H9 (cell line): ENCODE measurements around the gene CD244. TPM values are rescaled to one million over a fixed set of nuclear protein-coding genes. Genes with fewer than 3 reads are reported as not detected.

ENCODE experiments used
- DNase-seq: peaks from one replicate; pipeline ENCODE4 v3.0.0-alpha.2; 2017
- H2AFZ ChIP-seq: one replicate; pipeline ENCODE4 v1.6.1; 2013; ENCODE audit warnings: mild to moderate bottlenecking, low read length, control low read depth, moderate library complexity
- H2AK5ac ChIP-seq: 2 replicates; pipeline ENCODE4 v1.6.1; 2013; ENCODE audit warnings: low read length, control low read depth, mixed read lengths; ENCODE audit not compliant: insufficient read length
- H2BK120ac ChIP-seq: one replicate; pipeline ENCODE4 v1.6.1; 2013; ENCODE audit warnings: low read depth, mild to moderate bottlenecking, low read length, control low read depth, inconsistent platforms; ENCODE audit not compliant: poor library complexity, severe bottlenecking
- H2BK12ac ChIP-seq: 2 replicates; pipeline ENCODE4 v1.6.1; 2013; ENCODE audit warnings: low read length, control low read depth, mixed read lengths, low read depth; ENCODE audit not compliant: insufficient read length
- H2BK15ac ChIP-seq: 2 replicates; pipeline ENCODE4 v1.6.1; 2013; ENCODE audit warnings: low read depth, low read length, control low read depth
- H2BK20ac ChIP-seq: one replicate; pipeline ENCODE4 v1.6.1; 2013; ENCODE audit warnings: low read depth, mild to moderate bottlenecking, low read length, control low read depth, inconsistent platforms; ENCODE audit not compliant: poor library complexity, severe bottlenecking
- H2BK5ac ChIP-seq: 2 replicates; pipeline ENCODE4 v1.6.1; 2013; ENCODE audit warnings: low read length, control low read depth, mixed read lengths; ENCODE audit not compliant: insufficient read length
- H3K14ac ChIP-seq: 2 replicates; pipeline ENCODE4 v1.6.1; 2013; ENCODE audit warnings: low read length, control low read depth; ENCODE audit not compliant: insufficient read depth
- H3K18ac ChIP-seq: 2 replicates; pipeline ENCODE4 v1.6.1; 2013; ENCODE audit warnings: low read depth, mild to moderate bottlenecking, mixed read lengths, low read length, control low read depth; ENCODE audit not compliant: insufficient read length
- H3K23ac ChIP-seq: 2 replicates; pipeline ENCODE4 v1.6.1; 2013; ENCODE audit warnings: low read length, control low read depth, mixed read lengths, low read depth; ENCODE audit not compliant: insufficient read length
- H3K23me2 ChIP-seq: 2 replicates; pipeline ENCODE4 v1.6.1; 2013; ENCODE audit warnings: low read depth, mild to moderate bottlenecking, mixed read lengths, low read length, control low read depth; ENCODE audit not compliant: insufficient read length, poor library complexity, severe bottlenecking
- H3K27ac ChIP-seq: 2 replicates; pipeline ENCODE4 v1.5.1; 2013; ENCODE audit warnings: low read length, control low read depth, mixed read lengths, low read depth; ENCODE audit not compliant: insufficient read length
- H3K27me3 ChIP-seq: 2 replicates; pipeline ENCODE4 v1.6.1; 2013; ENCODE audit warnings: low read length, control low read depth, inconsistent platforms; ENCODE audit not compliant: insufficient read depth
- H3K4ac ChIP-seq: 2 replicates; pipeline ENCODE4 v1.6.1; 2013; ENCODE audit warnings: low read depth, mild to moderate bottlenecking, control low read depth, inconsistent platforms, low read length, moderate library complexity
- H3K4me1 ChIP-seq: 2 replicates; pipeline ENCODE4 v1.6.1; 2013; ENCODE audit warnings: low read length, control low read depth, inconsistent platforms; ENCODE audit not compliant: insufficient read depth
- H3K4me2 ChIP-seq: 2 replicates; pipeline ENCODE4 v1.6.1; 2013; ENCODE audit warnings: low read length, control low read depth, mixed read lengths; ENCODE audit not compliant: insufficient read length, insufficient read depth
- H3K56ac ChIP-seq: 2 replicates; pipeline ENCODE4 v1.6.1; 2013; ENCODE audit warnings: low read depth, mild to moderate bottlenecking, mixed read lengths, low read length, control low read depth; ENCODE audit not compliant: insufficient read length
- H3K79me1 ChIP-seq: 2 replicates; pipeline ENCODE4 v1.6.1; 2013; ENCODE audit warnings: low read depth, mild to moderate bottlenecking, moderate library complexity, low read length, control low read depth, inconsistent platforms; ENCODE audit not compliant: insufficient read depth, poor library complexity, severe bottlenecking
- H3K79me2 ChIP-seq: 2 replicates; pipeline ENCODE4 v1.6.1; 2013; ENCODE audit warnings: low read length, control low read depth, inconsistent platforms; ENCODE audit not compliant: insufficient read depth
- H3K9ac ChIP-seq: 2 replicates; pipeline ENCODE4 v1.6.1; 2013; ENCODE audit warnings: low read length, control low read depth, mixed read lengths; ENCODE audit not compliant: insufficient read length; ENCODE audit errors: extremely low read depth
- H3K9me3 ChIP-seq: one replicate; pipeline ENCODE4 v1.6.1; 2013; ENCODE audit warnings: low read depth, low read length, inconsistent platforms; ENCODE audit not compliant: control insufficient read depth
- H3T11ph ChIP-seq: one replicate; pipeline ENCODE4 v1.6.1; 2013; ENCODE audit warnings: mild to moderate bottlenecking, low read length, control low read depth, inconsistent platforms
- H4K20me1 ChIP-seq: one replicate; pipeline ENCODE4 v1.6.1; 2013; ENCODE audit not compliant: control insufficient read depth, insufficient read length, insufficient read depth
- H4K5ac ChIP-seq: 2 replicates; pipeline ENCODE4 v1.6.1; 2013; ENCODE audit warnings: low read depth, mild to moderate bottlenecking, mixed read lengths, low read length, control low read depth; ENCODE audit not compliant: insufficient read length
- H4K8ac ChIP-seq: replicated peaks from 2 replicates; pipeline ENCODE4 v1.6.1; 2013; ENCODE audit warnings: low read length, control low read depth, mixed read lengths, low read depth; ENCODE audit not compliant: insufficient read length
- H4K91ac ChIP-seq: 2 replicates; pipeline ENCODE4 v1.6.1; 2013; ENCODE audit warnings: low read depth, mild to moderate bottlenecking, moderate library complexity, mixed read lengths, low read length, control low read depth; ENCODE audit not compliant: insufficient read length
- H3K27ac Mint-ChIP-seq, 3 experiments: 2 replicates in 2 of 3; 3 replicates in 1 of 3; pipeline ENCODE4 v1.8.0; 2020 to 2021; ENCODE audit warnings: mixed read lengths in 3 of 3, mild to moderate bottlenecking in 1 of 3, moderate library complexity in 1 of 3
- H3K27me3 Mint-ChIP-seq: 2 replicates; pipeline ENCODE4 v1.8.0; 2021; ENCODE audit warnings: low read depth, mild to moderate bottlenecking, moderate library complexity, mixed read lengths
- H3K36me3 Mint-ChIP-seq, 3 experiments: 2 replicates in 2 of 3; 3 replicates in 1 of 3; pipeline ENCODE4 v1.8.0; 2020 to 2021; ENCODE audit warnings: low read depth in 3 of 3, mixed read lengths in 3 of 3; ENCODE audit not compliant: insufficient read depth in 1 of 3
- H3K4me1 Mint-ChIP-seq, 2 experiments: 2 replicates each; pipeline ENCODE4 v1.8.0; 2020; ENCODE audit warnings: mixed read lengths in 2 of 2
- H3K4me3 Mint-ChIP-seq, 2 experiments: 2 replicates in 1 of 2; 3 replicates in 1 of 2; pipeline ENCODE4 v1.8.0; 2020 to 2021; ENCODE audit warnings: mild to moderate bottlenecking in 2 of 2, mixed read lengths in 2 of 2, moderate library complexity in 1 of 2
- H3K9me3 Mint-ChIP-seq, 2 experiments: 2 replicates in 1 of 2; 3 replicates in 1 of 2; pipeline ENCODE4 v1.8.0; 2020; ENCODE audit warnings: mild to moderate bottlenecking in 2 of 2, mixed read lengths in 2 of 2, moderate library complexity in 1 of 2
- CTCF ChIP-seq: fragments of 200-600 bp; sonication (generic); conservative IDR thresholded peaks from 3 replicates; pipeline ENCODE4 v1.8.0; 2021; ENCODE audit warnings: antibody characterized with exemption, mild to moderate bottlenecking
- WGBS: extraction: QIAGEN DNeasy Blood & Tissue Kit; methylation state at CpG from one replicate; pipeline ENCODE4 v1.1.7; 2013; ENCODE audit warnings: missing lambda C conversion rate, low lambda C conversion rate, mixed read lengths; ENCODE audit not compliant: insufficient read length; ENCODE audit errors: extremely low coverage; 5-methylcytosine and 5-hydroxymethylcytosine counted together
- total RNA-seq: library from RNA; stranded (reverse); gene quantifications from 2 replicates; pipeline ENCODE4 v1.2.1, GENCODE V29; 2021

The CD244 gene
- total RNA-seq, 1 experiment from 2014 or later, result not detected

GRCh38 chr1:160874935-160875334 lies 12.2 kb upstream of the CD244 start:
- no peak overlapping the region for H2BK15ac ChIP-seq
- no peaks in the 10 kb centered on the region for H4K20me1 ChIP-seq
- no peak overlapping the region for H3K27ac ChIP-seq
- H3K79me2 ChIP-seq, result no peaks in the 10 kb centered on the region
- no peak overlapping the region for H4K5ac ChIP-seq
- no peak overlapping the region for H3K56ac ChIP-seq
- no peaks in the 10 kb centered on the region for H3K27me3 ChIP-seq
- no peak overlapping the region for H3K14ac ChIP-seq
- DNase-seq, result no peak
- no peak overlapping the region for H3T11ph ChIP-seq
- Mint-ChIP-seq H3K27ac (no peak overlapping the region), H3K9me3 (0 out of 5 replicates have a peak, but pooled peaks cover 0 to 2% of the 10 kb centered on the region in 2 experiments), H3K4me3 (no peak overlapping the region), H3K36me3 (no peaks in the 10 kb centered on the region), H3K27me3 (no peaks in the 10 kb centered on the region; the same call in none of the 2 replicates), H3K4me1 (peaks cover 12 to 15% of the 10 kb centered on the region in 2 experiments)
- H2AK5ac ChIP-seq, result no peak overlapping the region
- no peak overlapping the region for H3K23ac ChIP-seq
- no peaks in the 10 kb centered on the region for H3K9me3 ChIP-seq
- no peak overlapping the region for H3K4ac ChIP-seq
- H2BK120ac ChIP-seq, result no peak overlapping the region
- no peaks in the 10 kb centered on the region for H3K79me1 ChIP-seq
- H4K8ac ChIP-seq, result no peak overlapping the region
- no peak overlapping the region for H2BK20ac ChIP-seq
- H3K4me2 ChIP-seq, result no peak overlapping the region
- no peak overlapping the region for H4K91ac ChIP-seq
- H3K18ac ChIP-seq, result no peak overlapping the region
- H3K23me2 ChIP-seq, result no peaks in the 10 kb centered on the region
- no peaks in the 10 kb centered on the region for H3K4me1 ChIP-seq
- H2AFZ ChIP-seq, result no peak overlapping the region
- no peak overlapping the region for H3K9ac ChIP-seq
- WGBS, result no CpG with 5 or more reads among the region's 3 CpGs
- no peak overlapping the region for H2BK12ac ChIP-seq
- no peak for TF ChIP-seq CTCF
- no peak overlapping the region for H2BK5ac ChIP-seq
